HUES6 (cell line): ENCODE data around the gene RPRM.
A peak's percentile ranks its signal among the peaks of the same experiment; 100 is the strongest.
"Not testable (repeated sequence)": the region's sequence is repeated elsewhere in the genome, so short reads cannot be mapped to it uniquely, and the experiment has no call there.

ENCODE experiments used
- H3K27ac ChIP-seq: 2 replicates; pipeline ENCODE4 v1.7.0; 2013; ENCODE audit warnings: low read depth, mild to moderate bottlenecking, low read length, inconsistent platforms
- H3K27me3 ChIP-seq: 2 replicates; pipeline ENCODE4 v1.6.1; 2013; ENCODE audit warnings: low read length; ENCODE audit not compliant: control insufficient read depth, insufficient read depth
- H3K36me3 ChIP-seq: 2 replicates; pipeline ENCODE4 v1.6.1; 2013; ENCODE audit warnings: low read length; ENCODE audit not compliant: control insufficient read depth, insufficient read depth
- H3K4me1 ChIP-seq: 2 replicates; pipeline ENCODE4 v1.6.1; 2013; ENCODE audit warnings: low read length; ENCODE audit not compliant: control insufficient read depth, insufficient read depth
- H3K4me3 ChIP-seq: 2 replicates; pipeline ENCODE4 v1.5.1; 2013; ENCODE audit warnings: low read depth, low read length
- H3K9ac ChIP-seq: one replicate; pipeline ENCODE4 v1.6.1; 2013; ENCODE audit warnings: mild to moderate bottlenecking, low read length
- H3K9me3 ChIP-seq: 2 replicates; pipeline ENCODE4 v1.6.1; 2013; ENCODE audit warnings: low read depth, low read length; ENCODE audit not compliant: control insufficient read depth, insufficient read depth

Gene RPRM

GRCh38 chr2:153455861-153456260, 22.7 kb downstream of the RPRM start:
- H3K4me1 ChIP-seq = peaks cover 35% of the 10 kb centered on the region
- peak overlapping the region; percentile 33 for H3K4me3 ChIP-seq
- H3K9ac ChIP-seq = no peak overlapping the region

GRCh38 chr2:153455403-153455802, 23.2 kb downstream of the RPRM start:
- Histone ChIP-seq H3K9me3 (no peaks in the 10 kb centered on the region), H3K4me1 (peaks cover 35% of the 10 kb centered on the region), H3K4me3 (peak overlapping the region; percentile 33), H3K36me3 (no peaks in the 10 kb centered on the region), H3K27me3 (no peaks in the 10 kb centered on the region), H3K27ac (no peak overlapping the region), H3K9ac (peak overlapping the region; percentile 39)

More at GRCh38 chr2:153455861-153456260, 22.7 kb downstream of the RPRM start:
- Histone ChIP-seq H3K27me3 (no peaks in the 10 kb centered on the region), H3K9me3 (no peaks in the 10 kb centered on the region), H3K27ac (no peak overlapping the region), H3K36me3 (no peaks in the 10 kb centered on the region)

DNA sequence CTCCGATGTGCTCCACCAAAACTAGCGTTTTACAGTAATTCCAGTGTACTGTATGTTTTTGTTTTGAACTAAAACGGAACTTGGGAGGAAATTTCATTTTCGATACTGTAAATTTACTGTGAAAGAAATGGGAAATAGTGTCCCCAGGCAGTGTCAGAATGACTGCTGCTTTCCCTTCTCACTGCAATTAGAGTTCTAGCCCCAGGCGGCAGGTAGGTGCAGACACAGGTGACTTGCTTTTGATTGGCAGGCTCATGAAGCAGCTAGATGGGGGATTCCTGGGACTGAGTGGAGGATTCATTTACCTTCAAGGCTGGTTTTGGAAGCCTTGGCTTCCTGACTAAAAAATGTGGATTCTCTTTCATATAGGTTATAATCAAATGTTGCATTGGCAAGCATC, 27.0 kb downstream of the RPRM start:
- no peak overlapping the region for H3K4me3 ChIP-seq

GRCh38 chr2:153443106-153443505, 35.5 kb downstream of the RPRM start:
- Histone ChIP-seq H3K36me3 (peaks cover 4% of the 10 kb centered on the region; the same call in 1 of the 2 replicates), H3K27ac (no peak overlapping the region), H3K4me1 (0 out of 2 replicates have a peak, but pooled peaks cover 6% of the 10 kb centered on the region), H3K27me3 (no peaks in the 10 kb centered on the region), H3K9ac (peak overlapping the region; percentile 10), H3K4me3 (no peak overlapping the region), H3K9me3 (peaks cover 14% of the 10 kb centered on the region)

More for the DNA sequence above, 27.0 kb downstream of the RPRM start:
- Histone ChIP-seq H3K36me3 (no peaks in the 10 kb centered on the region), H3K27ac (no peak overlapping the region), H3K4me1 (peaks cover 14% of the 10 kb centered on the region), H3K9me3 (no peaks in the 10 kb centered on the region), H3K9ac (no peak overlapping the region), H3K27me3 (no peaks in the 10 kb centered on the region)

- H3K27ac ChIP-seq, H3K27me3 ChIP-seq, H3K4me1 ChIP-seq, H3K4me3 ChIP-seq, H3K36me3 ChIP-seq: not testable (repeated sequence)
- Histone ChIP-seq H3K9ac (peak overlapping the region; percentile 10), H3K9me3 (peaks cover 14% of the 10 kb centered on the region)
Measured at GRCh38 chr2:153442616-153443015, 35.9 kb downstream of the RPRM start.

DNA sequence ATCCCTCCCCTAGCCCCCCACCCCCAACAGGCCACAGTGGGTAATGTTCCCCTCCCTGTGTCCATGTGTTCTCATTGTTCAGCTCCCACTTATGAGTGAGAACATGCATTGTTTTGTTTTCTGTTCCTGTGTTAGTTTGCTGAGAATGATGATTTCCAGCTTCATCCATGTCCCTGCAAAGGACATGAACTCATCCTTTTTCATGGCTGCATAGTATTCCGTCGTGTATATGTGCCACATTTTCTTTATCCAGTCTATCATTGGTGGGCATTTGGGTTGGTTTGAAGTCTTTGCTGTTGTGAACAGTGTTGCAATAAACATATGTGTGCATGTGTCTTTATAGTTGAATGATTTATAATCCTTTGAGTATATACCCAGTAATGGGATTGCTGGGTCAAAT, 38.5 kb downstream of the RPRM start:
- not testable (repeated sequence) for H3K4me3 ChIP-seq, H3K36me3 ChIP-seq, H3K9ac ChIP-seq, H3K27me3 ChIP-seq, H3K4me1 ChIP-seq, H3K27ac ChIP-seq
- peaks cover 14% of the 10 kb centered on the region for H3K9me3 ChIP-seq

GRCh38 chr2:153433403-153433802, 45.2 kb downstream of the RPRM start:
- Histone ChIP-seq H3K9me3 (no peaks in the 10 kb centered on the region), H3K27ac (no peak overlapping the region), H3K36me3 (no peaks in the 10 kb centered on the region), H3K9ac (no peak overlapping the region), H3K4me3 (no peak overlapping the region), H3K27me3 (no peaks in the 10 kb centered on the region), H3K4me1 (peaks cover 7% of the 10 kb centered on the region; the same call in 1 of the 2 replicates)

DNA sequence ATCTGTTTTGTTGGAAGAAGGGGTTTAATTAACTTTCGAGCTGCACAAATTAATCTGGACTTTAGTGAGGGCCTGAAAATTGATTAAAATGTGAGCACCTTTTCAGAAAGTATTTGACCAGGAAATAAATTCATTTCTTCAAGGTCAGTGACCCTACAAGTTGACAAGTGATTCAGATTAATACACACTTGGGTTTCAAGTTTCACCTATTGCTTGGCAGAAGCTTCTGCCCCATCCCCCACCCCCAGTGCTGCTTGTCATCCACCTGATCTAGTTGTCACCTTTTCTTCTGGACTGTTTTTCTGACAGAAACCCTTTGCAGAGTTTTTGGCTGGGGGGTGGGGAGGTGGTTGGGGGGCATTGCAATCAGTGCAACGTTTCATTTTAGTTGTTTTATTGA, 46.2 kb downstream of the RPRM start:
- Histone ChIP-seq H3K27ac (no peak overlapping the region), H3K27me3 (no peaks in the 10 kb centered on the region), H3K36me3 (no peaks in the 10 kb centered on the region), H3K4me1 (peaks cover 7% of the 10 kb centered on the region; the same call in 1 of the 2 replicates), H3K4me3 (no peak overlapping the region), H3K9me3 (no peaks in the 10 kb centered on the region), H3K9ac (no peak overlapping the region)

GRCh38 chr2:153431114-153431513, 47.4 kb downstream of the RPRM start:
- Histone ChIP-seq H3K27ac (no peak overlapping the region), H3K9ac (no peak overlapping the region), H3K9me3 (no peaks in the 10 kb centered on the region), H3K36me3 (no peaks in the 10 kb centered on the region), H3K4me3 (no peak overlapping the region), H3K4me1 (peaks cover 7% of the 10 kb centered on the region; the same call in 1 of the 2 replicates), H3K27me3 (no peaks in the 10 kb centered on the region)
